ENCODE data around the gene TBCK.

DNA sequence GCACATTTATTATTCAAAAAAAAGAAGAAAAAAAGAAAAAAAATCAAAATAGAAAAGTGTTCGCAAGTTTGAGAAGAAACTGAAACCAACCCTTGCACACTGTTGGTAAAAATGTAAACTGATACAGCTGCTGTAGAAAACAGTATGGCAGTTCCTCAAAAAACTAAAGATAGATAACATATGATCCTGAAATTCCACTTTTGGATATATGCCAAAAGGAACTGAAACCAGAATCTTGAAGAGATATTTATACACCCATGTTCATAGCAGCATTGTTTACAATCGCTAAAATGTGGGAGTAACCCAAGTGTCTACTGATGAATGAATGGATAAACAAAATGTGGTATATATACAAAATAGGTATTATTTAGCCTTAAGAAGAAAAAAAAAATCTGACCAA lies 155.4 kb downstream of the TBCK start:
- TF ChIP-seq, protein P1, sequence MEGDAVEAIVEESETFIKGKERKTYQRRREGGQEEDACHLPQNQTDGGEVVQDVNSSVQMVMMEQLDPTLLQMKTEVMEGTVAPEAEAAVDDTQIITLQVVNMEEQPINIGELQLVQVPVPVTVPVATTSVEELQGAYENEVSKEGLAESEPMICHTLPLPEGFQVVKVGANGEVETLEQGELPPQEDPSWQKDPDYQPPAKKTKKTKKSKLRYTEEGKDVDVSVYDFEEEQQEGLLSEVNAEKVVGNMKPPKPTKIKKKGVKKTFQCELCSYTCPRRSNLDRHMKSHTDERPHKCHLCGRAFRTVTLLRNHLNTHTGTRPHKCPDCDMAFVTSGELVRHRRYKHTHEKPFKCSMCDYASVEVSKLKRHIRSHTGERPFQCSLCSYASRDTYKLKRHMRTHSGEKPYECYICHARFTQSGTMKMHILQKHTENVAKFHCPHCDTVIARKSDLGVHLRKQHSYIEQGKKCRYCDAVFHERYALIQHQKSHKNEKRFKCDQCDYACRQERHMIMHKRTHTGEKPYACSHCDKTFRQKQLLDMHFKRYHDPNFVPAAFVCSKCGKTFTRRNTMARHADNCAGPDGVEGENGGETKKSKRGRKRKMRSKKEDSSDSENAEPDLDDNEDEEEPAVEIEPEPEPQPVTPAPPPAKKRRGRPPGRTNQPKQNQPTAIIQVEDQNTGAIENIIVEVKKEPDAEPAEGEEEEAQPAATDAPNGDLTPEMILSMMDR (conservative IDR thresholded peaks at IDR 0.05; ENCODE audit: low read length), result no peak
- TF ChIP-seq EZH2phosphoT487 (IDR thresholded peaks at IDR 0.05; ENCODE audit: borderline replicate concordance), result no peak

Data from Loucy (cell line).